GM12891 (cell line): ENCODE measurements around the gene TTC28.
"Not testable (repeated sequence)": the region's sequence is repeated elsewhere in the genome, so short reads cannot be mapped to it uniquely, and the experiment has no call there.

Experiments used
- DNase-seq: peaks from one replicate; pipeline ENCODE4 v3.0.0; 2011; ENCODE audit warnings: low spot score; ENCODE audit not compliant: insufficient read length
- FAIRE-seq: peaks from 2 replicates; lab custom pipeline; 2011; peaks lifted over from hg19 to GRCh38; lab: Jason Lieb, UNC
- PAX5 ChIP-seq: IDR thresholded peaks from 2 replicates; pipeline ENCODE4 v1.6.1; 2011; ENCODE audit warnings: low read length, moderate library complexity, mild to moderate bottlenecking; ENCODE audit not compliant: insufficient read depth, severe bottlenecking
- POLR2A ChIP-seq: IDR thresholded peaks from 2 replicates; pipeline ENCODE4 v1.6.1; 2011; ENCODE audit warnings: low read depth, low read length, control low read depth
- POLR2AphosphoS5 ChIP-seq: IDR thresholded peaks from 2 replicates; pipeline ENCODE4 v1.6.1; 2011; ENCODE audit warnings: low read depth, low read length, control low read depth
- POU2F2 ChIP-seq: IDR thresholded peaks from 2 replicates; pipeline ENCODE4 v1.6.1; 2011; ENCODE audit warnings: low read depth, mild to moderate bottlenecking, control low read depth, low read length, moderate library complexity
- SPI1 ChIP-seq: IDR thresholded peaks from 2 replicates; pipeline ENCODE4 v1.6.1; 2011; ENCODE audit warnings: low read depth, low read length, control low read depth
- TAF1 ChIP-seq: IDR thresholded peaks from 2 replicates; pipeline ENCODE4 v1.6.1; 2011; ENCODE audit warnings: low read depth, low read length, control low read depth

The TTC28 gene

DNA sequence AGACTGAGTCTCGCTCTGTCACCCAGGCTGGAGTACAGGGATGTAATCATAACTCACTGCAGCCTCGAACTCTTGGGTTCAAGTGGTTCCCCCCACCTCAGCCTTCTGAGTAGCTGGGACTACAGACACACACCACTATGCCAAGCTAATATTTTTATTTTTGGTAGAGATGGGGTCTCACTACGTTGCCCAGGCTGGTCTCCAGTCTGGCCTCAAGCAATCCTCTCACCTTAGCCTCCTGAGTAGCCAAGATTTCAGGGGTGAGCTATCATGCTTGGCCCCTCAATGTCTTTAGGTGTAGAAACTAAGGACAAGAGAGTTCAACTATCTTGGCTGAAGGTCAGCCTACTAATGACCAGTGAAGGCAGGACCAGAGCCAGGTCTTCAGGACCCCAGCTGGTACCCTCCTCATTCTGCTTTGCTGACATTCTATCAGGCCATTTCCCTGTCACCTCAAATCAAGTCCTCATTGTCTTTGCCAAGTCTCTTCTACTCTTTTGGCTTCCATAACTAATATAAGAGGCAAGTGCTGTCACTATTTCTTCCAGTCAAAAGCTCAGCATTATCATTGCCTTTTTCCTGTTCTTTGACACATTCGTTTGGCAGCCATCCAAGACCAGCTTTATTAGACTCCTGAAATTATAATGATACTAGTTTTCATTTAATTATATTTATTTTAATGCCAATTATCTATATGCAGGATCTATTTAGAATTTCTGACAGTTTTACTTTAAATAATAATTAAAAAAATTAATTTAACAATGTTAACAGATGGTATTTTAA lies 496.4 kb downstream of the TTC28 start:
- no peak for FAIRE-seq
- DNase-seq, result no peak

DNA sequence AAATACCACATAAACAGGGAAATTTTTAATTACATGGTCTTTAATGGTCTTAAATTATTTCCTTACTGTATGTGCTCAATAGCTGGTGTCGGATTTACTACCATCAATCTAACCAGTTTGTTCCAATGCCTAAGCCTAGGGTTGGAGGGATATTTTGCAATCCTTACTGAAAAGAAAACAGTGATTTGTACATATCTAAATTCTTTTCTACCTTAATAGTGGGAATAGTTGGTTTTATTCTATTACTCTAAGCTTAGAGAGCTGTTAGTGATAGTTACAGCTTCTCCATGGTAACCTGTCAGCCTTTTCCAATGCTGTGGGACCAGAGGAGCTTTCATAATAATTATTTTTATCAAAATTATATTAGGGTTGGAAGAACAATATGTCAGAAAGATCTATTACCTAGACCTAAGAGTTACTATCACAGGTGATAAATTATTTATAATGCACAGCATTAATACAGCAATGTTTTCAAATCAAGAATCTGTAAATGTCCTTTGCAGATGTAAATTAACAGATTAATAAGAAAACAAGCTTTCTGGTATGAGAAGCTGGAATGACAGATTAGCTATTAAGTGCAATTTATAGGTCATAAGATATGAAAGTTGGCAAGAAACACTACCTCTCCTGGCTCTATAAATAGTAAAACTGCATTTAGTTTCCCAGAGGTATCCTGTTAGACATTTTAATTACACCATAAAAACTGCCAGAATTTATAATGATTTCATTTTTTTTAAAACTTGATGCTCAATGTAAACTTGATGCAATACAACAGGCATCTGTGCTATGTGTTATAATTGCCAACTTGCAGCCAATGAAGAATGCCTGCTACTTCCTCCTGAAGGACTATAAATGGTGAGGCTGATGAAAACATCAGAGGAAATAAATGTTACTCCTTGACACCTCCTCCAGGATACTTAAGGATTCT lies 498.6 kb downstream of the TTC28 start:
- FAIRE-seq (no peak), DNase-seq (no peak)
- TF ChIP-seq TAF1 (no peak), POU2F2 (no peak), SPI1 (no peak), POLR2A (no peak), POLR2AphosphoS5 (no peak), PAX5 (no peak)

More for the DNA sequence above, 496.4 kb downstream of the TTC28 start:
- TF ChIP-seq TAF1, result no peak
- TF ChIP-seq POLR2AphosphoS5, result no peak
- no peak for TF ChIP-seq SPI1
- no peak for TF ChIP-seq POU2F2
- no peak for TF ChIP-seq PAX5

DNA sequence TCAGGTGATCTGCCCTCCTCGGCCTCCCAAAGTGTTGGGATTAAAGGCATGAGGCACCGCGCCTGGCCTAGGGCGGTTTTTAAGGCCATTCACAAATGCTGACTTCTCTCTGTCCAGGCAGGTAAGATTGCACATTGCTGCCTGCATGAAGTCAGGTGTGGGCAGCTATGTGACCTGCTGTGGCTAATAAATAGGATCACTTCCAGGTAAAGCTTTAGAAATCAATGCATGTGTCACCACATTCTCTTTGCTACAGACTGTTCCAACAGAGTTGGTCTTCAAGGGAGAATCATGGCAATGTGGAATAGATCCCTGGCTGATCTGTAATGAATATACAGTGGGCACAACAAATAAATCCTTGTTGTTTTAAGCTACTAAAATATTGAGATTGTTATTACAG lies 500.2 kb downstream of the TTC28 start:
- DNase-seq, result no peak

DNA sequence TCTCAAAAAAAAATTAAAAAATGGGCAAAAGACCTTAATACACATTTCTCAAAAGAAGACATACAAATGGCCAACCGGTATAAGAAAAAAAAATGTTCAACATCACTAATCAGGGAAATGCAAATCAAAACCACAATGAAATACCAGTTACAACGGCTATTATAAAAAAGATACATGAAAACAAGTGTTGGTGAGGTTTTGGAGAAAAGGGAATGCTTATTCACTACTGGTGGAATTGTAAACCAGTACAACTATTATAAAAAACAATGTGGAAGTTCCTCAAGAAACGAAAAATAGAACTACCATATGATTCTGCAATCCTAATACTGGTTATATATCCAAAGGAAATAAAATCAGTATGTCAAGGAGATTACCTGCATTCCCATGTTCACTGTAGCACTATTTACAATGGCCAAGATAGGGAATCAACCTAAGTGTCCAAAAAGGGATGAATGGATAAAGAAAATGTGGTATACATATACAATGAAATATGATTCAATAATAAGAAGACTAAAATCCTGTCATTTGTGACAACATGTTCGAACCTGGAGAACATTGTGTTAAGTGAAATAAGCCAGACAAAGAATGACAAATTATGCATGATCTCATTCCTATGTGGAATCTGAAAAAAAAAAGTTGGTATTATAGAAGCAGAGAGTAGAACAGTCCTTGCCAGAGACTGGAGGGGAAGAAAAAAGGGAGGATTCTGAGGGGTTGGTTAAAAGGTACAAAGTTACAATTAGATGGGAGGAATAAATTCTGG lies 503.7 kb downstream of the TTC28 start:
- no peak for DNase-seq
- TF ChIP-seq PAX5, result no peak
- no peak for TF ChIP-seq POLR2A
- no peak for TF ChIP-seq SPI1
- no peak for TF ChIP-seq POU2F2
- FAIRE-seq, result no peak

More for the DNA sequence above, 500.2 kb downstream of the TTC28 start:
- no peak for FAIRE-seq
- TF ChIP-seq PAX5 (no peak), POLR2A (no peak), POU2F2 (no peak), TAF1 (no peak), POLR2AphosphoS5 (no peak), SPI1 (no peak)

DNA sequence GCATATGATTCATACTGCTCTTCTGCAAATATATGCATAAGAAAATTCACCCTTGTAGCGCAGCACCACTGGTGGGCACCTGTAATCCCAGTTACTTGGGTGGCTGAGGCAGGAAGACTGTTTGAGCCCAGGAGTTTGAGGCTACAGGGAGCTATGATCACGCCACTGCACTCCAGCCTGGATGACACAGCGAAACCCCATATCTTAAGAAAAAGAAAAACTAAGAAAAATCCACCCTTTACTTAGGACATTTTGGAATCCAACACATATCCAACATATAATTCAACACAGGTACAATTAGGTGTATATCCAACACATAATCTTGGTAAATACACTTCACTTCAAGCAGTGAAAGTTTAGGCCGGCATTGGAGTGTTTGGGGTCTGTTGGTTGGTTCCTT lies 505.1 kb downstream of the TTC28 start:
- no peak for FAIRE-seq
- no peak for TF ChIP-seq POU2F2
- DNase-seq, result no peak

DNA sequence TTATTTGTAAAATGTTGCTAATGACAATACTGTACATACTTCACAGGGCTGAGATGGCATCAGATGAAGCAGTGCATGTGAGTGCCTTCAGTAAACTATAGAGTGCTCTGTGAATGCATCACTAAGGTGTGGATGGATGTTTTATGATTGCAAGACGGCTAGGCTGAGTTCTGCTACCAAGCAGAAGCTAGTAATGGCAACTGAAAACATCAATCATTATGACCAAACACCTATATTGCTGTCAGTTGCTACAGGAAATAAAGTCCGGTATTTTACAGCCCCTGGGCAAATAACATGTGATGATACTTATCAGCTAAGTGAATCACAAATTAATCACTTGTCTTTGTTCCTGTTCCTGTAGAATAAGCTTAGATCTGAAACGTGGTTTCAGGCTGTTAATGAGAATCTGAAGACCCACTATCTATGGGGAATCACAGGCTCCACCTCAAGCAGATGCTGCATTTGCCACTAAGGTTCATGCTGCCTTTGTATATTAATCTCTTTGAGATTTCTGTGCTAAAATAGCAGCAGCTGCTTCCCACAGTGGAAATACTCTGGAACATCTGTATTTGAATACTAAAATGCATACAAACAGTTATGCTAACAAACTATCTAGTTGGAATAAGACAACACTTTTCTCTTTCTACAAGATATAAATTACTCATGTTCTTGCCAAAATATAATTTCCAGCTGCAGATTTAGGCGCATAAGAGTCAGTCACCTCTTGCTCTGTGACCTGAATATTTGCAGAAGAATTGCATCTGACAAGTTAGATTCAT lies 506.6 kb downstream of the TTC28 start:
- no peak for FAIRE-seq
- no peak for DNase-seq
- TF ChIP-seq POU2F2 (no peak), PAX5 (no peak), SPI1 (no peak), POLR2AphosphoS5 (no peak), POLR2A (no peak), TAF1 (no peak)

DNA sequence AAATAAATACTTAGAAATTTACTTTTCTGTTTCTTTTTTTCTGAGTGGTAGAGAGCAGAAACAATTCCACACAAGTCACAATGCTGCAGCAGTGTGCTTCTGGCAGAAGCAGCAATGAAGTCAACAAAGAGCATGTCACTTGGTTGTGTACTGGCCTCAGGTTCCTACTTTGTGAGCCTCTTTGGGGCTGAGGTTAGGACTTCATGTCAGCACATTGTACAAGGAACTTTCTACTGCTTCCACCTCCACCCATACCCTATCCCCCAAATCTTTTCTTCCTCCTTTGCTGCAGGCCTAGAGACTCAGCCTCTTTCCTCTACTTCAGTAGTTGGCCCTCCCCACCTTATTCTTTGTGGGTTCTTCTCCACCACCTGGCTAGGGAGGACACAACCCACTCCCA lies 507.9 kb downstream of the TTC28 start:
- no peak for DNase-seq
- no peak for FAIRE-seq
- TF ChIP-seq POU2F2, result no peak
- TF ChIP-seq POLR2A, result no peak
- TF ChIP-seq POLR2AphosphoS5, result no peak
- TF ChIP-seq SPI1, result no peak
- TF ChIP-seq PAX5, result no peak
- TF ChIP-seq TAF1, result no peak

DNA sequence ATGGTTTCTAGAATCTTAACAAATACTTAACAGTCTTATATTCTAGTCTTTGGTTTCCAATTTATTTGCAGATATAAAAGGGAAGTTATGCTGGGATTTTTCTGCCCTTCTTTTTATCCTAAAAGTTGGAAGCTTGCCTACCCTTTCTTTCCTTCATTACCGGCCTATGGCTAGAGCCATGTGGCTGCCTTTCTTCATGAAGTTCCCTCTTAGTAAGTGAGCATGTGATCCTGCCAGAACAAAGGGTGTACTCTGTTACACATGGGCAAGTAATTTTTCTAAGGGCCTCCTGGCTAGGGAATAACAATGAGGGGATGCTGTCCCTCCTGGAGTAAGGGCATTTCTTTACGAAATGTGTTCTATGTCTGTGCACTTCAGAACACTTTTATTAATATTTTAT lies 508.5 kb downstream of the TTC28 start:
- no peak for FAIRE-seq
- TF ChIP-seq POU2F2, result no peak
- no peak for DNase-seq

DNA sequence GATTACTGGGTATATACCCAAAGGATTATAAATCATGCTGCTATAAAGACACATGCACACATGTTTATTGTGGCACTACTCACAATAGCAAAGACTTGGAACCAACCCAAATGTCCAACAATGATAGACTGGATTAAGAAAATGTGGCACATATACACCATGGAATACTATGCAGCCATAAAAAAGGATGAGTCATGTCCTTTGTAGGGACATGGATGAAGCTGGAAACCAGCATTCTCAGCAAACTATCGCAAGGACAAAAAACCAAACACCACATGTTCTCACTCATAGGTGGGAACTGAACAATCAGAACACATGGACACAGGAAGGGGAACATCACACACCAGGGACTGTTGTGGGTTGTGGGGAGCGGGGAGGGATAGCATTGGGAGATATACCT lies 510.3 kb downstream of the TTC28 start:
- FAIRE-seq, DNase-seq: not testable (repeated sequence)

DNA sequence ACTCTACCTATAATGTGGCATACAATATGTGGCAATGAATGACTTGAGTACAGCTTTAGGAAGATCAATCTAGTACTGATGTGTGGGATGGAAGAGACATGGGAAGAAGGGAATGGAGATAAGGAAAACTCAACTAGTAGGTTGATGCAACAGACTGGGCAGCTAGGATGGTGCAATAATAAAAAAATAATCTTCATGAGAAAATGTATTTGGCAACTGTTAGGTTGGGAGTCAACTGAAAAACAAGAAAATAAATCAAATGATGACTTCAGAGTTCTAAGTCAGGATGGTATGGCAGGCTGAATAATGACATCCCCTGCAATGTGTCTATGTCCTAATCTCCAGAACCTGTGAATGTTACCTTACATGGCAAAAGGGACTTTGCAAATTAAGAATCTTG lies 523.8 kb downstream of the TTC28 start:
- DNase-seq, result no peak

More for the DNA sequence above, 523.8 kb downstream of the TTC28 start:
- FAIRE-seq, result no peak
- no peak for TF ChIP-seq SPI1
- no peak for TF ChIP-seq POLR2AphosphoS5
- no peak for TF ChIP-seq PAX5
- no peak for TF ChIP-seq TAF1
- TF ChIP-seq POU2F2, result no peak
- no peak for TF ChIP-seq POLR2A
